ENCODE measurements around the gene ERFE.

The ERFE gene

GRCh38 chr2:238135601-238136150 lies 23.1 kb upstream of the ERFE start:
- Histone ChIP-seq H3K27ac (ENCODE audit: low read depth, low read length) (no peak overlapping the region), H3K4me1 (ENCODE audit: control insufficient read depth, insufficient read depth, low read length) (no peaks in the 10 kb centered on the region), H3K9me3 (ENCODE audit: control insufficient read depth, insufficient read depth, low read length) (no peaks in the 10 kb centered on the region), H3K27me3 (ENCODE audit: control insufficient read depth, insufficient read depth, low read length) (no peaks in the 10 kb centered on the region), H3K36me3 (ENCODE audit: control insufficient read depth, insufficient read depth, low read length) (no peaks in the 10 kb centered on the region), H3K4me3 (ENCODE audit: low read depth, low read length) (no peak overlapping the region), H3K9ac (ENCODE audit: low read depth, low read length) (no peak overlapping the region)

- no peak overlapping the region for H3K27ac ChIP-seq (ENCODE audit: low read depth, low read length)
- no peaks in the 10 kb centered on the region for H3K9me3 ChIP-seq (ENCODE audit: control insufficient read depth, insufficient read depth, low read length)
- no peak overlapping the region for H3K4me3 ChIP-seq (ENCODE audit: low read depth, low read length)
- no peak overlapping the region for H3K9ac ChIP-seq (ENCODE audit: low read depth, low read length)
- H3K27me3 ChIP-seq (ENCODE audit: control insufficient read depth, insufficient read depth, low read length) = no peaks in the 10 kb centered on the region
- H3K36me3 ChIP-seq (ENCODE audit: control insufficient read depth, insufficient read depth, low read length) = no peaks in the 10 kb centered on the region
- H3K4me1 ChIP-seq (ENCODE audit: control insufficient read depth, insufficient read depth, low read length) = no peaks in the 10 kb centered on the region
These were observed 21.8 kb upstream of the ERFE start for GRCh38 chr2:238136820-238137537.

- no peaks in the 10 kb centered on the region for H3K27me3 ChIP-seq (ENCODE audit: control insufficient read depth, insufficient read depth, low read length)
- no peak overlapping the region for H3K4me3 ChIP-seq (ENCODE audit: low read depth, low read length)
- no peaks in the 10 kb centered on the region for H3K4me1 ChIP-seq (ENCODE audit: control insufficient read depth, insufficient read depth, low read length)
- H3K9ac ChIP-seq (ENCODE audit: low read depth, low read length) = no peak overlapping the region
- no peak overlapping the region for H3K27ac ChIP-seq (ENCODE audit: low read depth, low read length)
- no peaks in the 10 kb centered on the region for H3K9me3 ChIP-seq (ENCODE audit: control insufficient read depth, insufficient read depth, low read length)
- no peaks in the 10 kb centered on the region for H3K36me3 ChIP-seq (ENCODE audit: control insufficient read depth, insufficient read depth, low read length)
These were observed 20.9 kb upstream of the ERFE start for GRCh38 chr2:238137885-238138284.

GRCh38 chr2:238138331-238139195 lies 20.2 kb upstream of the ERFE start, which contains the start of gene KLHL30:
Gene KLHL30 (plus strand): TSS chr2:238138668. CDS start chr2:238140755, 2,087 bp downstream.
- no peak within 1 kb of the TSS for H3K4me3 ChIP-seq (ENCODE audit: low read depth, low read length)
- H3K9ac ChIP-seq (ENCODE audit: low read depth, low read length) = no peak within 1 kb of the TSS
- H3K4me1 ChIP-seq (ENCODE audit: control insufficient read depth, insufficient read depth, low read length) = no peaks in the 10 kb centered on the region
- H3K9me3 ChIP-seq (ENCODE audit: control insufficient read depth, insufficient read depth, low read length) = no peaks in the 10 kb centered on the region
- H3K27me3 ChIP-seq (ENCODE audit: control insufficient read depth, insufficient read depth, low read length) = no peaks in the 10 kb centered on the region
- no peak within 1 kb of the TSS for H3K27ac ChIP-seq (ENCODE audit: low read depth, low read length)
- H3K36me3 ChIP-seq (ENCODE audit: control insufficient read depth, insufficient read depth, low read length) = no peaks in the 10 kb centered on the region

- Histone ChIP-seq H3K27ac (ENCODE audit: low read depth, low read length) (no peak overlapping the region), H3K9ac (ENCODE audit: low read depth, low read length) (no peak overlapping the region), H3K4me1 (ENCODE audit: control insufficient read depth, insufficient read depth, low read length) (no peaks in the 10 kb centered on the region), H3K9me3 (ENCODE audit: control insufficient read depth, insufficient read depth, low read length) (no peaks in the 10 kb centered on the region), H3K27me3 (ENCODE audit: control insufficient read depth, insufficient read depth, low read length) (no peaks in the 10 kb centered on the region), H3K4me3 (ENCODE audit: low read depth, low read length) (no peak overlapping the region), H3K36me3 (ENCODE audit: control insufficient read depth, insufficient read depth, low read length) (no peaks in the 10 kb centered on the region)
These were observed 19.4 kb upstream of the ERFE start for GRCh38 chr2:238139196-238140039.

- Histone ChIP-seq H3K27ac (ENCODE audit: low read depth, low read length) (no peak overlapping the region), H3K36me3 (ENCODE audit: control insufficient read depth, insufficient read depth, low read length) (no peaks in the 10 kb centered on the region), H3K4me3 (ENCODE audit: low read depth, low read length) (no peak overlapping the region), H3K4me1 (ENCODE audit: control insufficient read depth, insufficient read depth, low read length) (no peaks in the 10 kb centered on the region), H3K9ac (ENCODE audit: low read depth, low read length) (no peak overlapping the region), H3K9me3 (ENCODE audit: control insufficient read depth, insufficient read depth, low read length) (no peaks in the 10 kb centered on the region), H3K27me3 (ENCODE audit: control insufficient read depth, insufficient read depth, low read length) (no peaks in the 10 kb centered on the region)
These were observed 18.7 kb upstream of the ERFE start for GRCh38 chr2:238140040-238140439.

- Histone ChIP-seq H3K27ac (ENCODE audit: low read depth, low read length) (no peak overlapping the region), H3K4me1 (ENCODE audit: control insufficient read depth, insufficient read depth, low read length) (no peaks in the 10 kb centered on the region), H3K36me3 (ENCODE audit: control insufficient read depth, insufficient read depth, low read length) (no peaks in the 10 kb centered on the region)
These were observed 17.8 kb upstream of the ERFE start for GRCh38 chr2:238140721-238141540.

GRCh38 chr2:238141541-238142318 lies 17.0 kb upstream of the ERFE start:
- Histone ChIP-seq H3K27me3 (ENCODE audit: control insufficient read depth, insufficient read depth, low read length) (no peaks in the 10 kb centered on the region), H3K9ac (ENCODE audit: low read depth, low read length) (no peak overlapping the region), H3K4me1 (ENCODE audit: control insufficient read depth, insufficient read depth, low read length) (no peaks in the 10 kb centered on the region), H3K27ac (ENCODE audit: low read depth, low read length) (no peak overlapping the region), H3K36me3 (ENCODE audit: control insufficient read depth, insufficient read depth, low read length) (no peaks in the 10 kb centered on the region), H3K4me3 (ENCODE audit: low read depth, low read length) (no peak overlapping the region), H3K9me3 (ENCODE audit: control insufficient read depth, insufficient read depth, low read length) (no peaks in the 10 kb centered on the region)

More at GRCh38 chr2:238140721-238141540, 17.8 kb upstream of the ERFE start:
- Histone ChIP-seq H3K27me3 (ENCODE audit: control insufficient read depth, insufficient read depth, low read length) (no peaks in the 10 kb centered on the region), H3K4me3 (ENCODE audit: low read depth, low read length) (no peak overlapping the region), H3K9ac (ENCODE audit: low read depth, low read length) (no peak overlapping the region), H3K9me3 (ENCODE audit: control insufficient read depth, insufficient read depth, low read length) (no peaks in the 10 kb centered on the region)

GRCh38 chr2:238142382-238143205 lies 16.2 kb upstream of the ERFE start:
- Histone ChIP-seq H3K9ac (ENCODE audit: low read depth, low read length) (no peak overlapping the region), H3K27ac (ENCODE audit: low read depth, low read length) (no peak overlapping the region), H3K9me3 (ENCODE audit: control insufficient read depth, insufficient read depth, low read length) (no peaks in the 10 kb centered on the region), H3K27me3 (ENCODE audit: control insufficient read depth, insufficient read depth, low read length) (no peaks in the 10 kb centered on the region), H3K4me3 (ENCODE audit: low read depth, low read length) (no peak overlapping the region), H3K36me3 (ENCODE audit: control insufficient read depth, insufficient read depth, low read length) (no peaks in the 10 kb centered on the region), H3K4me1 (ENCODE audit: control insufficient read depth, insufficient read depth, low read length) (no peaks in the 10 kb centered on the region)

Data from HUES48 (cell line).